Fibroblast of skin of left biceps (primary cell): ENCODE results near the gene DCAF8.

ENCODE experiments used
- DNase-seq, 2 experiments: peaks; one replicate each; pipeline ENCODE4 v3.0.0-alpha.2; 2013; ENCODE audit warnings: low read depth in 2 of 2

Gene DCAF8

GRCh38 chr1:160171354-160171753 is 91.0 kb downstream of the DCAF8 start:
- no peak for DNase-seq

DNA sequence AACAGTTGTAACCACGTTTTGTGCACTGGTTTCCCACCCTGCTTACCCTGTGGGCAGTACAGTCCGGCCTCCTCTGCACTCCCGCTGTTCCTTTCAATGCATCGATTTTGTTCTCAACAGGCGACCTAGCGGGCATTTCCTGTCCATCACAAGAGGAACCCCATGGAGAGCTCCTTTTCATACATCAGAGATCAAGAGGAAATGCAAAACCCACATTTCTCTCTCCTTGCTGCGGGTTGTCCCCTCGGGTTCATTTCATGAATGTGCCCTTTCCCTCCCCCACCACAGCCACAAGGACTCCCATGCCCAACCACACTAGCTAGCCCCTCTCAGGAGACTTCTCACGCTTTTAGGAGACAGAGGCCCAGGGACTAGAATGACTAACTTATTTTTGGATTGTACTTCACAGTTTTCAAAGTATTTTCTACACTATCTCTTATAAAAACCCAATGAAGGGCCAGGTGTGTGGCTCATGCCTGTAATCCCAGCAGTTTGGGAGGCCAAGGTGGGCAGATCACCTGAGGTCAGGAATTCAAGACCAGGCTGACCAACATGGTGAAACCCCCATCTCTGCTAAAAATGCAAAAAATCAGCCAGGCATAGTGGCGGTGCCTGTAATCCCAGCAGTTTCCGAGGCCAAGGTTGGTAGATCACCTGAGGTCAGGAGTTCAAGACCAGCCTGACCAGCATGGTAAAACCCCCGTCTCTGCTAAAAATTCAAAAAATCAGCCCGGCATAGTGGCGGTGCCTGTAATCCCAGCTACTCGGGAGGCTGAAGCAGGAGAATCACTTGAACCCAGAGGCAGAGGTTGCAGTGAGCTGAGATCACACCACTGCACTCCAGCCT is 92.6 kb downstream of the DCAF8 start:
- no peak for DNase-seq

DNA sequence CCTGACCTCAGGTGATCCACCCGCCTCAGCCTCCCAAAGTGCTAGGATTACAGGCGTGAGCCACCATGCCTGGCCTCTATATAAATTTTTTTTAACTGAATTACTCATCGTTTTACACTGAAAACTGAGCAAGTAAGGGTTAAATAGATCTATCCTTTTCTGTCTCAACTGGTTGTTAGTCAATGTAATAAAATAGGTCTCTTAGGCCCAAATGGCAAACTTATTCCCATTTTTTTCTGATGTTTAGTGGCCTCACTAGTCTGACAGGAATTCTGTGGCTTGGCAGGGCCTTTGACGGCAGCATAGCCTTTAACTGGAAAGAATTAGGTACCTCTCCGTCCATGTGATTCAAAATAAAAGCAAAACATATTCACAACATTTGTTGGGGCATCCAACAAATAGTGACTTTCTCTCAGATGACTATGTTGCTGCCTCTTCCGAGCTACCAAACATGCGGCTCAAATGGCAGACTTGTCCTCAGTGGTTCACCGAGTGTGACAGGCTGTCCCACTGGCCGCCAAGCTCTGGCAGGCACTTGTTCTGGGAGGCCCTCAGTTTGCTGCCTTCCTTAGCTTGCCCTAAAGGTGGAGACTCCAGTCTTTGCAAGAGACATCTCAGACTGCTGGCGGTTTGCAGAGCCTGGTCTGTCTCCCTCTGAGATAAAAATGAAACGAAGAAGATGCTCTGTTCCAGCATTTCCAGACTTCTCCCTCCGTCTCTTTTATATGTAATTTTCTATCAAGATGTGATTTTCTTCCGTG is 93.6 kb downstream of the DCAF8 start:
- DNase-seq, result no peak

DNA sequence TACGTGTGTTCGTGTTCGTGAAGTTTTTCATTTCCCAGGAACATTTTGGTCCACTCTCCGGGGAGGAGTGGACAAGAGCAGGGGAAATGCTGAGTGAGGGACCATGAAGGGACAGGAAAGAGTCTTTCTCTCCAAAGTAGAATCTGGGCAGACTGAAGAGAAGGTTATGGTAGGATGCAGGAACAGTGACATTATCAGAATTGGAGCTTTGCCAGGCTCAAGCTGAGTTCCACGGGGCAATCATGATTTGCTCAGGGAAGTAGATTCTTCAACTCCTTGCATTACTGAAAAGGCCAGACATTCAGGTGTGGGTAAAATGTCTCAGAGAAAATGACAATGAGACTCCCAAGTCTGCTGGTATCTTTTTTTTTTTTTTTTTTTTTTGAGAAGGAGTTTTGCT is 94.3 kb downstream of the DCAF8 start:
- no peak for DNase-seq

DNA sequence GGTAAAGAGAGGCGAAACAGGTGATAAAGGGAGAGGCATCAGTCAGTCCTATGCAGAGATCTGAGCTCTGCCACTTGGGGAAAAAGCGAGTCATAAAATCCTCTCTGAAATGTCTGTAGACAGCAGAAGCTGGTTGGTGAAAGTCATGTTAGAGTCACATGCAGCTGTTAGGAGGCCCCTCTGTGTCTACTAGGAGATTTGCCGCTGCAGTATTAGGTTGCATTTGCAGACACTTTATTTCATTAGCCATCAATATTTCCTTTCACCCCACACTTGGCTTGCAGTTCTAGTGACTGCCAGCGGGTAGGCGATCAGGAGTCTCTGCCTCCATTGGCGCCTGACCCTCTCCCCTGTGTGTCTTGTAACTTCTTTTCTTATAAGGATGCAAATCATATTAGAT is 94.8 kb downstream of the DCAF8 start:
- DNase-seq, result no peak

GRCh38 chr1:160167056-160167455 is 95.3 kb downstream of the DCAF8 start:
- DNase-seq, result no peak

DNA sequence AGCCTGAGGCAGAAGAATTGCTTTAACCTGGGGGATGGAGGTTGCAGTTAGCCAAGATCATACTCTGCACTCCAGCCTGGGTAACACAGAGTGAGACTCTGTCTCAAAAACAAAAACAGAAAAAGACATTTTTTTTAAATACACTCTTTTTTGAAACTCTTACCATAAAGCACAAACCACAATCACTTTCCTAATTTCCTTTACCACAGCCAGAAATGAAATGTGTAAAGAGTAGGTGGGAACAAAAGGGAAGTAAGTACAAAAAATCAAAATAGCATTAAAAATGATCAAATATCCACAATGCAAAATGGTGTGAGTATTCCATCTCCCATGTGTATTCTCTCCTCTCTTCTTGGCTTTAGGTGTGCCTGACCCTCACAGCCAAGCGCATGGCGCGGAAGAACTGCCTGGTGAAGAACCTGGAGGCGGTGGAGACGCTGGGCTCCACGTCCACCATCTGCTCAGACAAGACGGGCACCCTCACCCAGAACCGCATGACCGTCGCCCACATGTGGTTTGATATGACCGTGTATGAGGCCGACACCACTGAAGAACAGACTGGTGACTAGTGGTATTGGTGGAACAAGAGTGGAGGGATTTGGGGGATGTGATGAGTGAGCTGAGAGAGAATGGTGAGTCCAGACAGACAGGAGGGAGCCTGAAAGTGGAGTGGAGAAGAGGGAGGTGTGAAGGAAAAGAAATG is 96.0 kb downstream of the DCAF8 start:
- no peak for DNase-seq
